GM12891 (cell line): Measurements from ENCODE around the gene ZNF22.

ENCODE experiments used
- DNase-seq: peaks from one replicate; pipeline ENCODE4 v3.0.0; 2011; ENCODE audit warnings: low spot score; ENCODE audit not compliant: insufficient read length
- FAIRE-seq: peaks from 2 replicates; lab custom pipeline; 2011; peaks lifted over from hg19 to GRCh38; lab: Jason Lieb, UNC
- PAX5 ChIP-seq: IDR thresholded peaks from 2 replicates; pipeline ENCODE4 v1.6.1; 2011; ENCODE audit warnings: low read length, moderate library complexity, mild to moderate bottlenecking; ENCODE audit not compliant: insufficient read depth, severe bottlenecking
- POLR2A ChIP-seq: IDR thresholded peaks from 2 replicates; pipeline ENCODE4 v1.6.1; 2011; ENCODE audit warnings: low read depth, low read length, control low read depth
- POLR2AphosphoS5 ChIP-seq: IDR thresholded peaks from 2 replicates; pipeline ENCODE4 v1.6.1; 2011; ENCODE audit warnings: low read depth, low read length, control low read depth
- POU2F2 ChIP-seq: IDR thresholded peaks from 2 replicates; pipeline ENCODE4 v1.6.1; 2011; ENCODE audit warnings: low read depth, mild to moderate bottlenecking, control low read depth, low read length, moderate library complexity
- SPI1 ChIP-seq: IDR thresholded peaks from 2 replicates; pipeline ENCODE4 v1.6.1; 2011; ENCODE audit warnings: low read depth, low read length, control low read depth
- TAF1 ChIP-seq: IDR thresholded peaks from 2 replicates; pipeline ENCODE4 v1.6.1; 2011; ENCODE audit warnings: low read depth, low read length, control low read depth

The ZNF22 gene

DNA sequence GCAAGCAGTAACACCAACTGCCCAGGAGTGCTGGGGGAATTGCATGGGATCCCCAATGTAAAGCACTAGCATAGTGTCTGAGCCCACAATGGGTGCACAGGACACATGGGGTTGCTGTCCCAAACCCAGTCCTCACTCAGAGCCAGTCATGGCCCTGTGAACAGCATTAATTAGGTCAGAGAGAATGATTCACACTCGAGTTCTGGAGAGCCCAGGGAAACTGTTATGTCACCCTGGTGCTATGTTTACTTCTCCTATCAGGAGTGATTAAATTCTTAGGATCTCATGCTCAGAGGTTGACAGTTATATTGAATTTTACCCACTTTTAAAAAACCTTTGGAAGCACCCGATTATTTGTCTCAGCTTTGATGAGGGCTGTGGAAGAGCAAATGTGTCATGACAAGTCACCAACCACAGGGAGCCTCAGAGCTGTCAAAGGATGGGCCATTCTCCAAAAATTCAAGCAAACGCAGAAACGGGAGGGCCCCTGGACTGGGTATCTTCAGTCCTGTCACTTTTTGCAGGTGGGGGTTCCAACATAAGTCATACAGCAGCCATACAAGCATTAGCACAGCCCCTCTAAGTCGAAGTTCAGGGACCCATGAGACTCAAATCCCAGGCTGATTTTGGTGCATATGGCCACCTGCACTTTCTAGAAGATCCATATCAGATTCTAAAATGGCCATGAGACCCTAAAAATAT, 42.4 kb upstream of the ZNF22 start:
- no peak for DNase-seq
- TF ChIP-seq TAF1 (no peak), SPI1 (no peak), POU2F2 (no peak), POLR2A (no peak), POLR2AphosphoS5 (no peak), PAX5 (no peak)
- FAIRE-seq: no peak

GRCh38 chr10:44958898-44959246, 41.9 kb upstream of the ZNF22 start:
- FAIRE-seq (no peak), DNase-seq (no peak)
- TF ChIP-seq POLR2A (no peak), SPI1 (peak; percentile 75), POU2F2 (no peak), PAX5 (no peak), POLR2AphosphoS5 (no peak; the same call in 1 of the 2 replicates), TAF1 (0 out of 2 replicates have a peak, but pooled peaks have one; percentile 0)

DNA sequence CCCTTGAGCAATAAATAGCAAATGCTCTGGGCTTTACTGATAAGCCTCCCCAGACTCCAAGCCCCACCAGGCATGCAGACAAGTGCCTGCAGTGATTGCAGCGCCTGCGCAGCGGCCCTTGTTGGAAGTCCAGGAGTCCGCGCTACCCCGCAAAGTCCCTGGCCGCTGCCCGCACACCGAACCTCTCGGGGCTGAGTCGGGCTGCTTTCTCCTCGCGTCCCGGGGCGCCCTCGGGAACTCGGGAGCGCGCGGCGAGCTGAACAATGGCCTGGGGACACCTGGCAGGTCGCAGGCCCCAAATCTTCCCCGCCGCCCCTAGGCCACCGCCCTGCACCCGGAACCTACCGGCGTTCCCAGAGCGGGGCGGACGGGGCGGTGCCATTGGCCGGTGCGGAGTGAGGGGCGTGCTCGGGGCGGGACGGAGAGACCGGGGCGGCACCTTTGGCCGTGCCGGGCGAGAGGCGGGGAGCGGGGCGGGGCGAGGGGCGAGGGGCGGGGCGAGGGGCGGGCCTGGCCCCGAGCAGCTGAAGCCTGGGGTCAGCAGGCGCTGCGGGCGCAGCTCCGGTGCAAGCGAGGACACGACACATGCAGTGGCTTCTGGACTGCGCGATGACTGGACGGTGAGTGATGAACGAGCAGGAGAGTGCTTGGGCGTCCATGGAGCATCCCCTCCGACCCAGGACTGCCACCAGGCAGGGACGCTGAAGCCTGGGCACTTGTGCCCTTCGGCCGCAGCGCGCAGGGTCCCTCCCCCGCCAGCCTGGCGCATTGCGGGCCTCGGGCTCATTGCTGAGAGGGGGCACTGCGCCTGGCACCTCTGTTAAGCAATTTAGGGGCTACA, 41.3 kb upstream of the ZNF22 start, which contains the start of gene RASSF4:
TSS of gene RASSF4 (plus strand) at position 556 of the 841 bp plus-strand sequence. CDS start 10,401 bp downstream, outside the sequence.
- FAIRE-seq: peak; percentile 57
- TF ChIP-seq SPI1: no peak
- peak; percentile 69; the same call in 1 of the 2 replicates for TF ChIP-seq POLR2AphosphoS5
- TF ChIP-seq POU2F2: no peak
- peak; percentile 74 for TF ChIP-seq POLR2A
- peak; percentile 97 for DNase-seq

- TF ChIP-seq SPI1 (no peak), POLR2A (no peak), PAX5 (no peak), POLR2AphosphoS5 (no peak), TAF1 (no peak), POU2F2 (no peak)
- DNase-seq (no peak), FAIRE-seq (peak; percentile 28)
These were observed 40.6 kb upstream of the ZNF22 start for GRCh38 chr10:44960088-44960460.

GRCh38 chr10:44960482-44961229, 40.1 kb upstream of the ZNF22 start:
- TF ChIP-seq PAX5: no peak
- no peak for TF ChIP-seq POLR2AphosphoS5
- no peak for TF ChIP-seq TAF1
- no peak for TF ChIP-seq POLR2A
- no peak for TF ChIP-seq POU2F2
- TF ChIP-seq SPI1: 0 out of 2 replicates have a peak, but pooled peaks have one; percentile 29
- DNase-seq (no peak), FAIRE-seq (peak; percentile 55)

GRCh38 chr10:44961230-44961571, 39.5 kb upstream of the ZNF22 start:
- DNase-seq: no peak
- no peak for FAIRE-seq

GRCh38 chr10:44961931-44962750, 38.6 kb upstream of the ZNF22 start:
- DNase-seq: no peak
- TF ChIP-seq SPI1 (no peak), POU2F2 (no peak), PAX5 (no peak), POLR2AphosphoS5 (no peak), POLR2A (no peak), TAF1 (no peak)
- FAIRE-seq: no peak

More at GRCh38 chr10:44961230-44961571, 39.5 kb upstream of the ZNF22 start:
- no peak for TF ChIP-seq POU2F2
- no peak for TF ChIP-seq POLR2A
- no peak for TF ChIP-seq TAF1
- no peak for TF ChIP-seq POLR2AphosphoS5
- TF ChIP-seq PAX5: no peak
- TF ChIP-seq SPI1: no peak

DNA sequence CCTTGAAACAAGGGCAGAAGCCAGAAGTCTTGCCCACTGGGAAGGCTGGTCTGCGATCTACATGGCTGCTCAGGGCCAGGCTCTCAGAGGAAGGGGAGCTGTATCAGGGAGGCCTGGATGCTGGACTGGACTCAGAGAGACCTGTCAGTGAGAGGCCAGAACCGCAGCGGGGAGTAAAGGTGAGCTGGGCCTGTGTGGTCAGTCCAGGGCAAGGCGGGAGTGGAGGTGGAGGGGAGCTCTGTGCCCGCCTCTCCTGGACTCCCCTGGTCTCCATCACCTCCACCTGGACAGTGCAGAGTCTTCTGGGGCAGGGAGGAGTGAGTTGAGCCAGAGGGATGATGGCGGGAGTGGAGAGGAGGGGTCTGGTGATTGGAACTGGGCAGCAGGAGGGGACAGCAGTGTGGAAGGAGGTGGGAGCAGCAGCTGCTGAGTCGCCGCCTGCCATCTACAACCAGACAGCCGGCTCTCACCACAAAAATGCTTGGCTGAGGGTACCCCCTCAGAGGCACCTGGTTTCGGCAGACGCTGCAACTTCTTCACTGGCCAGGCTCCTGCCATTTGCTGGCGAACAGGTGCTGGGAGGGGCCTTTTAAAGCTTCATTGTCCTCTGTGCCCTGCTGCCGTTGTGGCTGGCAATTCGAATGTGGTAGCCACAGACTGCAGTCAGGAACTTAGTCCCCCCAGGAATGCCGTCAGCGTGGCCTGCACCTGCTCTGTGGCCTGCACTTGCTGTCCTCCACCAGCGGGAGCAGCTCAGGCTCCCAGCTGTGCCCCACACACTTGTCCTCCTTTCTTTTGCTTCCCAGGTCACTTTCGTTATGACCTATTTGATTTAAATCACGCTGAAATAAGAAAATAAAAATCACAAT, 37.6 kb upstream of the ZNF22 start:
- TF ChIP-seq PAX5: no peak
- DNase-seq (no peak), FAIRE-seq (peak; percentile 76)
